GM10847 (cell line): ENCODE measurements around the gene ASXL1.

ENCODE experiments used
- POLR2A ChIP-seq: IDR thresholded peaks from 2 replicates; pipeline ENCODE4 v1.6.1; 2011; ENCODE audit not compliant: insufficient read length; ENCODE audit errors: extremely low read depth

The ASXL1 gene

DNA sequence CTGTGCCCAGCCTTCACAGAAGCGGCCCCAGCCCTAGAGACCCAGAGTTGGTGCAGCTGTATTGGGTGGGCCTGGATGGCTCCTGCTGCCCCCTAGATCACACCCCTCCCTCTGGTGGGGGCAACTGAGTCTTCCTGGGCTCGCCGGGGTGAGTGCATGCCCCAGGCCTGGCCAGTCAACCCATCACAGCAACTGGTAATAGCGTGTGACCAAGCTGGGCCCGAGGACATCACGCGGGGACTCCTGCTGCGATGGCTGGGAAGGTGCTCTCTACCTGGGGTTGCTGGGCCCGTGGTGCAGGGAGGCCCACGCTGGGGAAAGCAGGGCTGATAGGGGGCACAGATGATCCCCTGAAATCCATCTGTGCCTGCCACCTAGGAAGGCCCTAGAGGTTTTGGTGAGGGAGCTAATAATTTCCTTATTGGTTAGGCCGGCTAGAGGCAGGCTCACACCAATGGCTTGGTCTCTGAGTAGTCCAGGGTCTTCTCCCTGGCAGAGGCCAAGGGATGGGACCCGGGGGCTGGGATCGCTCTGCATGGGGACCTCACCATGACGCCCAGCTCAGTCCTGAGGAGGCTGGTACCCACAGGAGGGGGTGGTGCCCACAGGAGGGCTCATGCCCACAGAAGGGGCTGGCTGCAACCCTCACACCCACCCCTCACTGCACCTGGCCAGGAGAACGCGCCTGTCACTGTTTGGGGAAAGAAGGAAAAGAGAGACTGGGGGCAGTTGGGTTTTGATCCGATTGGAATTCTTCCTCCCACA, 103.9 kb downstream of the ASXL1 start:
- TF ChIP-seq POLR2A, result no peak

DNA sequence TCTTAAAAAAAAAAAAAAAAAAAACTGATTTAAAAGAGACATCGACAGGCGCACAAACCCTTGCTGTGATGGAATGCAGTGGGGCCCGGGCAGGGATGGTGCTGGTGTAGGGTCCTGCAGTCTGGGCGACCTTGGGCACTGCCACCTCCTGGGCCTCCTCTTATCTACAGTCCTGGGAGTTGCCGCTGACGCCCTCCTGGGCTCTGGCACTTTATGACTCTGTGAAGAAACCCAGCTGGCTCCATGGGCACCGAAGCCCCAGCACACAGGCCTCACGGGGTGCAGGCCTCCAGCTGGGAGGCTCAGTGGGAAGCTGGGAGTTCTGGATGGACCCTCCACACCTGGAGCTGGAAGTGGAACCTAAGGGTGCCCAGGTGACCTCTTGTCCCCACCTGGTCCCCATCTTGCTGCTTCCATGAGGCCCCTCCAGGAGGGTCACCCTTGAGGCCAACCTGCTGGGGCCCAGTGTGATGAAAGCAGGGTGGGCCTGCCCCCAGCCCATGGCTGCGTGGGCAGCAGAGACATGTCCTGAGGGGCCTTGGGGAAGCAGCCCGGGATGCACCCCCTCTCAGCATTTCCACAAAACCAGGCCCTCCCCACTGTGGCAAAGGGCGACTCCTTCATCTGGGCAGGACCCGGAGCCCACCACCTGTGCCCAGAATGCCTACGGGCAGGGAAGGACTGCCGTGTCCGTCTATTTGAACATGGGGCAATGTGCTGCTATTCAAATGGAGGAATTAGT, 104.9 kb downstream of the ASXL1 start:
- no peak for TF ChIP-seq POLR2A

DNA sequence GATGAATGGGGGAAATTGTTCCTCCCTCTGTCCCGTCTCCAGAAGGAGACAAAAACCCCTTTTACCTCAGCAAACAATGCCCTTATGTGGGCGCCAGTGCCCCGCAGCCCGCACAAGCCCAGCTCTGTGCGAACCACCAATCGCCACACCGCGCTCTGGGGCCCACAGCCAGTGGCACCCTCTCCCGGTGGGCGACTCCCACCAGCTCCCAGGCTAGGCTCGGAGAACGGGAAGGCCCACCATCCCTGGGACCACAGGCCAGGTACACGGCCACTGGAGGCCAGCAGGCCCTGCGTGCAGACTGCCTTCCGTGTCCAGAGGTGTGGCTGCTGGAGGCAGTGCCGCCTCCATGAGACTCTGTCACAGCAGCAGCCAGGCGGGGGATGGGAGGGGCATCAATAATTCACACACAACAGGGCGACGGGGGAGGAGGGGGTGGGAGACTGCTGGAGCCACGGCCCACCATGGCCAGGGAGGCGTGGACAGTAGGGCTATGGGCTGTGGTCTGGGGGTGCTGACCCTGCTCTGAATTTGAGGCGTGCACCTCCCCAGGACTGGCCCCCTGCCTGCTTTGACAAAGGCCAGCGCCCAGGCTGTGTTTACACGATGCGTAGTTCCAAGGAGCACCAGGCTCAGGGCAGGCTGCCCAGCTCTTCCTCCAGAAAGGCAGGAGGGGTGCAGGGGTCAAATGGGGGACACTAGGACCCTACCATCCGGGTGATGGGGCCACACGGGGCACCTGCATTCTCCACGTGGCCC, 105.7 kb downstream of the ASXL1 start:
- TF ChIP-seq POLR2A, result no peak

DNA sequence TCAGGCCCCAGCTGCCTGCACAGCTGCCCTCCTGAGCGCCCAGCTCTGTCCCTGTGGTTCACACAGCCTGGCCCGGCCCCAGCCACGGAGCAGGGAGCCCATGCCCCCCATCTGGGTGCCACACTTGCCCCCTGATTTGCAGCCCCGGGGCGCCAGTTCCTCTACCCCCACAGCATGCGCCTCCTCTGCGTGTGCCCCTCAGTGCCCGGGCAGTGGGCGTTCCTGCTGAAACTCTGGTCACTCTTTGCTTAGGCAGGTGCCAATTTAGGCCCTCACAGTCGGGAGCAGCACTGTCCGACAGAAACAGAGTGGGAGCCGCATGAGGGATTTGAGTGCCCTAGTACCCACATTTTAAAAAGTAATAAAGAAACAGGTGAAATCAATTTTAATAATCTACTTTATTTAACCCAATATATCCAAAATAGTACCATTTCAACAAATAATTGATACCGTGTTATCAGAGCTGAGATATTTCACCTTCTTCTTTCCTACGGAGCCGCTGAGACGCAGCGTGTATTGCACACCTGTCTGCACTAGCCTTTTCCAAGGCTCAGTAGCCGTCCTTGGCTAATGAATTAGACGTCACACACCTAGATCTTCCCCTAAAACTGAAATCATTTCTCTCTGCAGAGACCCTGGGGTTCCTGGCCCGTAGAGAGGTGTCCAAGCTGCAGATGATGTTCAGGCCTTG, 106.4 kb downstream of the ASXL1 start:
- TF ChIP-seq POLR2A, result no peak

DNA sequence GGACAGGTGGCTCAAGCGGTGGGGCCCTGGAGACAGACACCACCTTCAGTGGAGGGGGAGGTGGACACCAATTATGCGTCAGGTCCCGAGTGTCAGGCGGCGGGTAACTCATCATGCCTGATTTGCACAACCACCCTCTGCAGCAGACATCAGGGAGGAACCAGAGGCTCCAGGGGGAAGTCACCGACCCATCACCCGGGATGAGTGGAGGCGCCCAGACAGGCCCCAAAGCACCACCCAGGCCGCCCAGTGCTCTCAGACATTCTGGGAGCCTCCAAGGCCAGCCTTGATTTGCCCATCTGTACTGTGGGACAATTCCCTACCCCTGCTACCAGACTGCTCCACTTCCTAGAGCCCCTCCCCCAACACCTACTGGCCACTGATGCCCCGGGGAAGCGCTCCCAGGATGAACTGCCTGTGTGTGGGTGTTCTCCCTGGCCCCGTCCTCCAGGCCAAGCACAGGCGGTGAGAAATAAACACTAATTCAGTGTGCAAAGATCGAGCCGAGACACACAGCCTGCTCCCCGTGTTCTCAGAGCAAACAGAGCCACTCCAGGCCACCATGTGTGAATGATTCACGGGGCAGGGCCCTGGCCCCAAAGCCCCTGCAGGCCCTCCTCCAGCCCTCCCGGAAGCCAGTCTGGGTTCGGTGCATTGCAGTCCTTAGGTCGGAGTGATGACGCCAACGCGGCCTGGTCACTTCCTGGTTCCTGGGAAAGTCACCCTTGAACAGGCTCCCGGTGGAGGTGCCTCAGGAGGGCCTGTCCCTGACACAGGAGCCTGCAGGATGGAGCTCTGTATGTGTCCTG, 107.2 kb downstream of the ASXL1 start:
- no peak for TF ChIP-seq POLR2A

DNA sequence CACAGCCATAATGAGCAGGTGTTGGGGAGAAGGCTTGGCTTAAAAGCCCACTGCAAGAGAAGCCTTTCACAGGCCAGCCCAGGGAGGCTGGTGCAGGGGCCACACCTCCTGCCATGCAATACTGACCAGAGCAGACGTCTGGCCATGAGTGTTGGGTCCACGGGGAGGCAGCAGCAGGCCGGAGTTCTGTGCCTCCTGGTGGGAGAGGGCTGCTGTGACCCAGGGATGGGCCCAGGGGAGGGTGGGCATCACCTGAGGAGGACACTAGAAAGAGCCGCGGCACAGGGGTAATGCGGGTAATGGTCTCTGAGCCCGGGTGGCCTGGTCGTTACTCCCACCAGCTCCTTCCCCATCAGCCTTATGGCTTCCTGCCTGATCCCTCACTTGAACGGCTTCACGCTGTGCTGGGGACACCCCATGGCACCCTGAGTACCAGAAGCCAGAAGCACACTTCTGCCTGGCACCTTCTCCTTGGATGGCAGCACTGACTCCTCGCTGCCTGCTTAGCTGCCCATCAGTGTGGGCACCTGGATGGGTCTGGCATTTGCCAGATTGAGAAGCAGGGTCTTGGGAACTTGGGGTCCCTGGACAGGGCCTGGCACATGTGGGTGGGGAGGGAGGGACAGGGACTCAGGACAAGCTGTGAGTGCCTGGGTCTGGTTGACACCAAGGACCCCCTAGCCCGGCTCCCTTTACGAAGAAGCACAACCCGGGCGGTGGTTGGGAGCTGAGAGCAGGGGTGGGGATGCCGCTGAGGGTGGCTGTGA, 108.8 kb downstream of the ASXL1 start:
- no peak for TF ChIP-seq POLR2A

DNA sequence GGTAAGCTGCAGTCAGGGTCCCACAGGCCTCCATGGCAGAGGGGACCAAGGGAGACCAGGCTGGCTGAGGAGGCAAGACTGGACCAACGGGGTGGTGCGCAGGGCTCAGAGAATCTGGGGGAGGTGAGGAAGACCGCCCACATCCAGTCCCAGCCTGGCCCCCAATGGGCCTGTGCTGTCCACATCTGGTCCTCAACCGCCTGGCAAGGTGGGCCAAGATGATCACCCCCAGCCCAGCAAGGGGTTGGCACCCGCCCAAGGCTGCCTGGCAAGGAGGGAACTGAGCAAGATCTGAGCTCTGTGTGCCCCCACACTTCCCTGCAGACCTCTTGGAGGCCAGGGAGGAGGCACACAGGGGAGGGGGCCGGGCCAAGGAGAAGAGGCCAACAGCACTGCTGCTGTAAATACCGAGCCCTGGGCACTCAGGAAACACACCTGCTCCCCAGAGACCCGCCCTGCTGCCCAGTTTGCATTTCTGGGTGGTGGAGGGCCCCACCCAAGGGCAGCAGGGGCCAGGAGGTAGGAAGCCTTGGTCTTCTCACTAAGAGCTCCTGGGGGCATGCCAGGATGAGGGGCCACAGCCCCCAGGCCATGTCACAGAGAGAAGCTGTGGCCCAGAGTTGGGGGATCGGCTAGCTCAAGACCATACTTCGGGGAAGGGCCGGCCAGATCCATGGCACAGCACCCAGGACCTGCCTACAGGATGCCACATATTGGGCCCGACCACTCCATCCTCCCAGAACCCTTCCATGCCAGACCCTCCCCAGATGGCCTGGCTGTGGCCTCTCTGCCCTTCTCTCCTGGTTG, 109.6 kb downstream of the ASXL1 start:
- no peak for TF ChIP-seq POLR2A

DNA sequence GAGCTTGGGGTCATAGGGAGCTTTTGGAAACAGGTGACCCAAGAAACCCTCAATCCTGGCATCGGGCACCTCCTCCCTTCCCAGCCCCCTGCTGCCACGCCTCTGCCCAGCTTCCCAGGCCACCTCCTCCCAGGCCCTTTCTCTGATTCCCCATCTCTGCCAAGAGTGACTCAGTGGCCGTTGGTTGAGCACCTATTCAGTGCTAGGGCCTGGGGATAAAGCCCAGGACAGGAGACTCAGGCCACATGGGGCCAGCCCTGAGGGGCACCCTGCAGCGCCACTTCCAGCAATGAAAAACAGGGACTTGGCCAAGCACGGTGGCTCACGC, 110.1 kb downstream of the ASXL1 start:
- no peak for TF ChIP-seq POLR2A

DNA sequence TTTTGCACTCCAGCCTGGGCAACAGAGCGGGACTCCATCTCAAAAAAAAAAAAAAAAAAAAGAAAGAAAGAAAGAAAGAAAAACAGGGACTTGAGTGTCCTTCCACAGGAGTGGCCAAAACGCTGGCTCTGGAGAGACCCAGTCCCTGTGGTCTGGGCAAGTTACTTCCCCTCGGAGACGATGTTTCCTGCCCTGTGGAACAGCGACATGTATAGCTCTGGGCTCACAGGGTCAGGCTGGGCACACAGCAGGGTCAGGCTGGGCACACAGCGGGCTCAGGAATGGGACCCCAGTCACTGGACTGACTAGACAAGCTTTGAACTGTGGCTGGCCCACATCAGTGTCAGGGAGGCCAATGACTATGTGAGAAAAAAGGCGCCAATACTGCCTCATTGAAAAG, 110.7 kb downstream of the ASXL1 start:
- TF ChIP-seq POLR2A, result no peak

DNA sequence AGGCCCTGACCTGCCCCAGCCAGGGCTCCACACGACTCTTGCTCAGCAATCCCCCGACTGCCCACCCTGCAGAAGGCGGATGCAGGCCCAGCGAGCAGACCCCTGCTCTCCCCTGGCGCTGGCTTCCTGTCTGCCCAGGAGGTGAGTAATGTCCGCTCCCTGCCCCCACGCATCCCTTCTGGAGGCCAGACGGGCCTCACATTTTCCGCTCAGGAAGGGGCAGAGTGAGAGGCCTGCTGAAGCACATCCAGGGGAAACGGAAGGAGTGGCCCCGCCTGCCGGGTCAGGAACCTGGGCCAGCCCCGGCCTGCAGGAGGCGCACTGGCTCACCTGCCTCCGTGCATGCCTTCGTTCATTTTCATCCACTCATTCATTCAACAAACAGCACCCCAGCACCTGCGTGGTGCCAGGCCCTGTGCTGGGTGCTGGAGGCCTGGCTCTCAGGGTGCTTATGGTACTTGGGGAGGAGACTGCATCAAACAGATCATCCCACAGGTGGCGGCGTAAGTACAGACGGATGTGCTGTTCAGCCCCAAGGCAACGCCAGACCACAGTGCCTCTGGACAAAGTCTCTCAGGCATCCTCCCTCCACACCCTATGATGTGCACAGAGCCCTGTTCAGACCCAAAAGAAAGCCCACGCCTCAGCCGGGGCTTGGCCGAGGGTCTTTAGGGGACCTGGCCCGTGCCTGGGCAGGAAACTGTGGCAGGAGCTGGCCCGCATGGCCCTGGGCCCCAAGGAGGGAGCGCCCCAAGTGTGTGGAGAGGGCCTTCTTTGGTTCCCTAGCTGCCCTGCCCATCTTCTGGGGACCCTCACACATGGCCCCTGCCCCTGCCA, 112.1 kb downstream of the ASXL1 start:
- no peak for TF ChIP-seq POLR2A

DNA sequence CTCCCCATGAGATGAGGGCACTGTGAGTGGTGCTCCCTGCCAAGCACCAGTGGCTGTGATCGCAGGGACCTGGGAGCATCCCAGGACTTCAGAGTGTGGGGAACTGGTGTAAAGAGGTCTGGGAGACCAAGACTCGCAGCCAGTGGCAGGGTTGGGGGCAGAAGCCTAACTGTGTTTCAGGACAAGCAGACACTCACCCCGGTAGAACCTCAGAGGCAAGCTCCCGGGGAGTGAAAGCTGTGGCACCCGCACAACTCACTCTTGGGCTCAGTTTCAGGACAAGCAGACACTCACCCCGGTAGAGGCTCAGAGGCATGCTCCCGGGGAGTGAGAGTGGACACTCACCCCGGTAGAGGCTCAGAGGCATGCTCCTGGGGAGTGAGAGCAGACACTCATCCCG, 112.8 kb downstream of the ASXL1 start:
- TF ChIP-seq POLR2A, result no peak

DNA sequence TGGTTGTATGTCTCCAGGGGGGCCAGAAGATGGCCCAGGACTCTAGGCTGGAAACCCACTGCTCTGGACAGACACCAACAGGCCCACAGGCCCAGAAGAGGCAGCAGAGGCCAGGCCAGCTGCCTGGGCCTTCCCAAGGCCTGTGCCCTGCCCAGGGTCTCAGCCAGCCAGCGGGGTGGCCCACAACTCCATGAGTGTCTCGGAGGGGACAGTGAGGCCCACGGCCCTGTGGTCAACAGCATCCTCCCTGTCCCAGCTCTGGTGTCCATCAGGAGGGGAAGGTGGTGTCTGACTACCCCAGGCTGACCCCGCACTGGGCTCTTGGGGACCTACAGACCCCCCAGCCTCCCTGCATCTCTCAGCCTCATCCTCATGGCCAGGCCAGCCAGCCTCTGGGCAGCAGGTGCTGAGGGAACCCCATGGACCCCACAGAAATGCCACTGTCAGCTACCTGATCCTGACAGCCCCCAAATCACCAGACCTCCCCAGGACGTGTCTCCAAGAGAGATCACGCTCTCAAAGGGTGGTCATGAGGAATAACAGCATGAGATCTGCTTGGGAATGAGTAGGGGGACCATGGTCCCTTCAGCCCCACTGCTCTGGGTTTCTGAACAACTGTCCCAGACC, 114.6 kb downstream of the ASXL1 start:
- no peak for TF ChIP-seq POLR2A
